ENCODE results near the gene PPM1B.

Gene PPM1B

GRCh38 chr2:44273596-44273995 is 104.9 kb downstream of the PPM1B start:
- TF ChIP-seq CTCF (IDR thresholded peaks at IDR 0.05; ENCODE audit: insufficient read depth, low read length): no peak
- TF ChIP-seq GABPA (IDR thresholded peaks at IDR 0.05; ENCODE audit: low read depth): no peak
- TF ChIP-seq SPI1 (IDR thresholded peaks at IDR 0.05; ENCODE audit: borderline replicate concordance, low read depth): no peak
- H3K27me3 ChIP-seq (ENCODE audit: insufficient read depth, poor library complexity, severe bottlenecking): no peaks in the 10 kb centered on the region

GRCh38 chr2:44275927-44276303 is 107.2 kb downstream of the PPM1B start:
- H3K27ac ChIP-seq (replicated peaks): no peak overlapping the region
- H3K4me3 ChIP-seq (replicated peaks; ENCODE audit: insufficient read depth, low read length): no peak overlapping the region
- no peak for TF ChIP-seq GABPA (IDR thresholded peaks at IDR 0.05; ENCODE audit: low read depth)
- TF ChIP-seq SPI1 (IDR thresholded peaks at IDR 0.05; ENCODE audit: borderline replicate concordance, low read depth): no peak
- no peak for TF ChIP-seq POLR2AphosphoS5 (IDR thresholded peaks at IDR 0.05; ENCODE audit: low read depth)
- no peak for TF ChIP-seq REST (IDR thresholded peaks at IDR 0.05; ENCODE audit: insufficient replicate concordance, low read depth)
- no peak for TF ChIP-seq CTCF (IDR thresholded peaks at IDR 0.05; ENCODE audit: insufficient read depth, low read length)
- DNase-seq (ENCODE audit: low read depth in 1 of 2, low spot score in 1 of 2): no peak
- no peaks in the 10 kb centered on the region for H3K27me3 ChIP-seq (ENCODE audit: insufficient read depth, poor library complexity, severe bottlenecking)

More at GRCh38 chr2:44273596-44273995, 104.9 kb downstream of the PPM1B start:
- DNase-seq (ENCODE audit: low read depth in 1 of 2, low spot score in 1 of 2): no peak
- Histone ChIP-seq H3K27ac (replicated peaks) (no peak overlapping the region), H3K4me3 (replicated peaks; ENCODE audit: insufficient read depth, low read length) (no peak overlapping the region)

- Histone ChIP-seq H3K27ac (replicated peaks) (no peak overlapping the region), H3K27me3 (ENCODE audit: insufficient read depth, poor library complexity, severe bottlenecking) (no peaks in the 10 kb centered on the region), H3K4me3 (replicated peaks; ENCODE audit: insufficient read depth, low read length) (no peak overlapping the region)
- no peak for DNase-seq (ENCODE audit: low read depth in 1 of 2, low spot score in 1 of 2)
- TF ChIP-seq GABPA (IDR thresholded peaks at IDR 0.05; ENCODE audit: low read depth) (no peak), REST (IDR thresholded peaks at IDR 0.05; ENCODE audit: insufficient replicate concordance, low read depth) (no peak), CTCF (IDR thresholded peaks at IDR 0.05; ENCODE audit: insufficient read depth, low read length) (no peak), POLR2AphosphoS5 (IDR thresholded peaks at IDR 0.05; ENCODE audit: low read depth) (no peak), SPI1 (IDR thresholded peaks at IDR 0.05; ENCODE audit: borderline replicate concordance, low read depth) (no peak)
These were observed 108.9 kb downstream of the PPM1B start for GRCh38 chr2:44277541-44277940.

GRCh38 chr2:44280869-44281268 is 112.2 kb downstream of the PPM1B start:
- no peak for DNase-seq (ENCODE audit: low read depth in 1 of 2, low spot score in 1 of 2)
- no peak overlapping the region for H3K27ac ChIP-seq (replicated peaks)
- H3K4me3 ChIP-seq (replicated peaks; ENCODE audit: insufficient read depth, low read length): no peak overlapping the region
- TF ChIP-seq GABPA (IDR thresholded peaks at IDR 0.05; ENCODE audit: low read depth): no peak
- H3K27me3 ChIP-seq (ENCODE audit: insufficient read depth, poor library complexity, severe bottlenecking): peaks cover 2% of the 10 kb centered on the region
